Measurements from ENCODE around the gene PLS3. TPM values are rescaled to one million over a fixed set of nuclear protein-coding genes. Genes with fewer than 3 reads are reported as not detected.

PLS3 gene
- total and polyA plus RNA-seq, 4 donors, result 241 to 708 (median 430) TPM

GRCh38 chrX:115697806-115698205, 136.8 kb downstream of the PLS3 start:
- H3K27ac ChIP-seq (ENCODE audit: low read depth in 1 of 2, low read length in 2 of 2), result no peak overlapping the region
- H3K27me3 ChIP-seq (ENCODE audit: control insufficient read depth in 1 of 2, insufficient read depth in 2 of 2, low read length in 1 of 2), result no peaks in the 10 kb centered on the region
- H3K36me3 ChIP-seq (ENCODE audit: control insufficient read depth in 1 of 2, insufficient read depth in 2 of 2, low read length in 1 of 2), result no peaks in the 10 kb centered on the region
- no peaks in the 10 kb centered on the region for H3K9me3 ChIP-seq (ENCODE audit: control insufficient read depth, low read length)
- H3K4me1 ChIP-seq (ENCODE audit: control insufficient read depth in 1 of 2, insufficient read depth in 2 of 2, low read length in 2 of 2), result no peaks in the 10 kb centered on the region
- DNase-seq (no peak), ATAC-seq (ENCODE audit: low FRiP score) (no peak)
- intact Hi-C loops (cut with DNase I), result no loop called here
- WGBS, 2 donors, result 91 to 95% methylated on average over 2 of the region's 2 CpGs
- no peak overlapping the region for H3K4me3 ChIP-seq (ENCODE audit: low read length in 2 of 2)

Data from aorta (tissue), 5 donors.